A549 treated with AZD9567 at 1 μM for 4 hours (cell line): ENCODE measurements around the gene EFS. TPM values are rescaled to one million over a fixed set of nuclear protein-coding genes. Genes with fewer than 3 reads are reported as not detected.

Experiments
- total RNA-seq: library from RNA; stranded (reverse); fragments of 200-300 nt; extraction: Qiagen RNA extraction; gene quantifications from 5 replicates; pipeline ENCODE4 v1.2.3, GENCODE V29; 2022; ENCODE audit not compliant: insufficient read depth

EFS gene
- total RNA-seq, result not detected in 5 replicates

DNA sequence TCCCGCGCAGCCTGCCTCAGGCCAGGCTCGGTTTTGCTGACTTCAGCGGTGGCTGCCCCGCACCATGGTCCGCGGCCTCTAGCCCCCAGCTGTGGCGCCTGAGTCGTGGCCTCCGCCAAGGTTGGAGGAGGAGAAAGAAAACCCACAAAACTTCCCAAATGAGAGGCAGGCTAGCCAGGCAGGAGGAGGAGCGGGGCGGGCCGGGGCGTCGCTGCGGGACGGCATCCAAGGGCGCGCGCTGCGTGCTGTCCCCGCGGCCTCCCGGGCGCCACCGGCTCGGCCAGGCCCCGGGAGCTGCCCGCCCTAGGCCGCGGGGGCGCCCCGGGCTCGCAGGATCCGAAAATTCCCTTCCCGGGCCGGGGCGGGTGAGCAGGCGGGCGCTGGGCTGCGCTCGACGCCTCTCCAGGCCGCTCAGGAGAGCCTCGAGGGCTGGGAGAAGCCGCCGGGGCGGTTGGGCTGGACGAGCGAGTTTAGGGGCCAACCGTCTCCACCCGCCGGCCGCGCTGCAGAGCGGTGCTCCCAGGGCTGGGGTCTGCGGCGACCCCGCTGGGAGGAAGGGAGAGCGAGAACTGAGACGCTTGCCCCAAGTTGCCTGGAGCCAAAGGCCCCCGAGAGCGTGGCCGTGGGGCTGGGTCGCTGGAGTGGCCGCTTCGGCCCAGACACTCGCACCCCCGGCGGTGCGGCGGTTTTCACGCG is at the start of gene EFS:
Gene EFS, minus strand, starts transcription at position 137 of the 696 bp plus-strand sequence. CDS start 147 bp downstream, outside the sequence.

GRCh38 chr14:23407516-23408306 is 42.7 kb upstream of the EFS start, which contains the start of gene MYH6:
Gene MYH6, minus strand, starts transcription at chr14:23408273. Its CDS starts 1,050 bp downstream, at chr14:23407223.

GRCh38 chr14:23376482-23377197 is 11.7 kb upstream of the EFS start, which contains the start of gene CMTM5:
Gene CMTM5, plus strand, starts transcription at chr14:23377046. Its CDS starts 206 bp downstream, at chr14:23377252.

GRCh38 chr14:23372509-23372908 is 7.5 kb upstream of the EFS start, which contains the start of gene IL25:
Gene IL25, plus strand, starts transcription at chr14:23372809.

DNA sequence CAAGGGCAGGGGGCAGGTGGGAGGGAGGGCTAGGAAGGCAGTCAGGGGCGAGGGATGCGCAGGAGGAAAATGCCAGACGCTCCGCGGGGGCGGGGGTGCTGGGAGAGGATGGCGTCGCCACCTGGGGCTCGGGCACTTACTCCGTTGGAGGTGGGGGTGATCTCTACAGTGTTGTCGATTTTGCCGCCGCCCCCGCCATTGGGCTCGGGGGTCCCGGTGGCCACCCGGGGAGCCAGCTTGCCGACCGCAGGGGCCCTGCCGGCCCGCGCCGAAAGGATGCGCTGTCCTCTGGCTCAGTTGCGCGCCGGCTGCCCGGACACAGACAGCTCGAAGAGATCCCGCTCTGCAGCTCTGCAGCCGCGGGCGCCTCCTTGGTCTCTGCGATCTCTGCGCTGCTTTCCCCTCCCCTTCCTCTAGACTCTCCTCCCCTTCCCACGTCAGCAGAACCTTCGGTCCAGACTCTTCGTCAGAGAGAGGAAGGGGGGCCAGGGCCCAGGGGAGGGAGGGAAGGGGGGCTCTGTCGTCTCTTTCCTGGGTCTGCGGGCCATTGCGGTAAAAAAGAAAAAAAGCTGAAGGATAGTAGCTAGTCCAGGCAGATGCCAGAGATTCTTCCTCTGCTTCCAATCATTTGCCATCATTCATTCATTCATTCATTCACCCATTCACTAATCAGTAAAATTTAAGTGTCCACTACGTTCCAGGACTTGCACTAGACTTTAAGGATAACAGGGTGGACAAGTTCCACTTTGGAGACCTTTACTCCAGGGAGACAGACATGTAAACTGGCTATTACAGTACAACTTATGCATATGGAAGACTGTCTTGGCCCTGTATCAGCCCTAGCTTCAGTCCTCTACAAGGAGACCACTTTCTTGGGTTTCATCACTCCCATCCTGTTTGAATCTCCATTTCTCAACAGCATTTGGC is 12.2 kb downstream of the EFS start, which contains the start of gene SLC22A17:
Gene SLC22A17, minus strand, starts transcription at position 382 of the 927 bp plus-strand sequence.

DNA sequence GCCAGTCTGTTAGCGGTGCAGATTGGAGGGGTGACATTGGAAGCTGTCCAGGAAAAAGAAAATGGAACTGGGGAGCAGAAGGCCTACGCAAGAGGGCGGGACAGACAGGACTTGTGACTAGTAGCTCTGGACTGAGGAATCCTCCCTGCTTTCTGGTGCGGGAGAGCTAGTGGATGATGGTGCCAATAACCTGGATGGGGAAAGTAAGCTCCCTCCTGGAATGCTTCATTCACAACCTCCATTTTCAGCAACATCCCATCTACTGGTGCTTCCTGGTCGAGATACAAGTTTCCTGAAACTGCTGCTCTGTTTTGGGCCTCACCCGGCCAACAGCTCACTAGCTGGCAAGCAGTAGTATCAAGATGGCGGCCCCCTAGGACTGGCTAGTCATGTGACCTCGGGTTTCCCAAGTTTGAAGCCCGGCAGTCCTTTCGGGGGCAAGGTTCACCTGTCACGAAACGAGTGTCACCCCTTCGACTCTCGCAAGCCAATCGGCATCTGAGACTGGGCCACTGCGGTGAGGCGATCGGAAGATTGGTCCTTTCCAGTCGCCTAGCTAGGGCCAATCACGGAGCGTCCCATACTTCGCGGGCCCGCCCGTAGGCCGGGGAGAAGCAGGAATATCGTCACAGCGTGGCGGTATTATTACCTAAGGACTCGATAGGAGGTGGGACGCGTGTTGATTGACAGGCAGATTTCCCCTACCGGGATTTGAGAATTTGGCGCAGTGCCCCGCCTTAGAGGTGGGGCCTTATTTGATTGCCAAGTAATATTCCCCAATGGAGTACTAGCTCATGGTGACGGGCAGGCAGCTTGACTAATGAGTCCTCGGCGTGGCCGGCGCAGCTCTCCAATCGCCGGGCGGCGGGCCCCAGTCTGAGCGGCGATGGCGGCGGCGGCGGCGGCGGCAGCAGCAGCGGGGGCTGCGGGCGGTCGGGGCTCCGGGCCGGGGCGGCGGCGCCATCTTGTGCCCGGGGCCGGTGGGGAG is 44.1 kb downstream of the EFS start, which contains the start of gene PABPN1:
Gene PABPN1, plus strand, starts transcription at position 874 of the 988 bp plus-strand sequence. Its CDS starts 13 bp downstream, at position 887.

GRCh38 chr14:23306412-23307145 is 58.4 kb downstream of the EFS start, which contains the start of gene BCL2L2:
Gene BCL2L2, plus strand, starts transcription at chr14:23306833. Its CDS starts 935 bp downstream, at chr14:23307768.

Other genes starting within 250 kb of the EFS start
- gene CEBPE, start 245.9 kb downstream of the EFS start, total RNA-seq, result 0.05 TPM in 1 of 5 replicates, not detected in the others
- gene SLC7A8, start 181.5 kb downstream of the EFS start, total RNA-seq, result 1.1 to 1.5 TPM (median 1.2 TPM) in 4 of 5 replicates, not detected in the other
- not detected in 5 replicates for gene RNF212B, start 127.2 kb downstream of the EFS start, total RNA-seq
- gene HOMEZ, start 79.0 kb downstream of the EFS start, total RNA-seq, result 8.3 to 21.3 TPM (median 9.3 TPM) in 5 replicates
- gene PPP1R3E, start 62.3 kb downstream of the EFS start, total RNA-seq, result 3.9 to 8.9 TPM (median 4.3 TPM) in 5 replicates
- gene BCL2L2, start 58.3 kb downstream of the EFS start, total RNA-seq, result 13.4 to 19.6 TPM (median 17.9 TPM) in 5 replicates
- gene PABPN1, start 43.7 kb downstream of the EFS start, total RNA-seq, result 136 to 154 TPM (median 142 TPM) in 5 replicates
- 5.9 to 8.7 TPM (median 6.8 TPM) in 5 replicates for gene SLC22A17, start 12.3 kb downstream of the EFS start, total RNA-seq
- gene IL25, start 7.6 kb upstream of the EFS start, total RNA-seq, result not detected in 5 replicates
- gene CMTM5, start 11.9 kb upstream of the EFS start, total RNA-seq, result not detected in 5 replicates
- 0.02 TPM in 2 of 5 replicates, not detected in the others for gene MYH6, start 43.1 kb upstream of the EFS start, total RNA-seq
- gene MYH7, start 70.5 kb upstream of the EFS start, total RNA-seq, result not detected in 5 replicates
- 53.3 to 62.7 TPM (median 61.0 TPM) in 5 replicates for gene NGDN, start 104.5 kb upstream of the EFS start, total RNA-seq
- gene ZFHX2, start 186.6 kb upstream of the EFS start, total RNA-seq, result 0.48 to 0.80 TPM (median 0.64 TPM) in 5 replicates
- gene THTPA, start 191.1 kb upstream of the EFS start, total RNA-seq, result 6.4 to 14.3 TPM (median 11.4 TPM) in 5 replicates
- gene AP1G2, start 202.6 kb upstream of the EFS start, total RNA-seq, result 47.5 to 61.7 TPM (median 54.2 TPM) in 5 replicates
- not detected in 5 replicates for gene JPH4, start 213.6 kb upstream of the EFS start, total RNA-seq